HCT116 (cell line): ENCODE results near the gene SLC25A41.

ENCODE experiments used
- CTCF ChIP-seq, 3 experiments: fragments of 200-600 bp in 1 of 3; sonication (generic) in 1 of 3; IDR thresholded peaks in 2 of 3; conservative IDR thresholded peaks in 1 of 3; 2 replicates each; pipeline ENCODE4 v1.5.1; 2012 to 2017; ENCODE audit warnings: low read depth in 2 of 3, low read length in 2 of 3, antibody characterized with exemption in 1 of 3, borderline replicate concordance in 1 of 3, control low read depth in 1 of 3, mild to moderate bottlenecking in 1 of 3, mixed read lengths in 1 of 3, mixed run types in 1 of 3, moderate library complexity in 1 of 3; ENCODE audit not compliant: insufficient read depth in 1 of 3
- EZH2 ChIP-seq: fragments of 200-600 bp; sonication (generic); IDR thresholded peaks from 2 replicates; pipeline ENCODE4 v1.6.1; 2017; ENCODE audit warnings: antibody characterized with exemption, mixed run types
- YY1 ChIP-seq: IDR thresholded peaks from 2 replicates; pipeline ENCODE4 v1.6.1; 2011; ENCODE audit warnings: low read length, low read depth, moderate library complexity, mild to moderate bottlenecking; ENCODE audit not compliant: insufficient replicate concordance; ENCODE audit errors: extremely low read depth

DNA sequence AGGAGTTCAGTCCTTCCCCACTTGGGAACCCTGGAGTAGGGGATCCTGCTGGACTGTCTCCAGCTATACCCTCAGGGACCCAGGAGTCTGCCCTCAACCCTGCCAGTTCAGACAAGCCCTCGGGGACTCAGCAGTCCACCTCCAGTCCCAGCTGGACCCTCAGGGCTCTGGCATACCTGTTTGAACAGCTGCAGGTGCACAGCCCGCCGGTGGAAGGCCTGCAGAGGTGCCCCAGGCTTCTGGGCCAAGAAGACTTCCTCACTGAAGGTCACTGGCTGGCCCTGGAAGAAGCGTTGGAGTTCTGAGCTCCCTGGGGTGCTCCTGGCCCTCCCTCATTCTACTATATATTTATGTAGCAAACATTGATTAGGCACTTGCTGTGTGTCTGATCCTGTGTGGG is 39.1 kb upstream of the SLC25A41 start:
- TF ChIP-seq YY1, result no peak
- no peak for TF ChIP-seq CTCF (IDR thresholded peaks at IDR 0.05 in 2 of 3, conservative IDR thresholded peaks at IDR 0.05 in 1 of 3; ENCODE audit: borderline replicate concordance in 1 of 3, insufficient read depth in 1 of 3, low read depth in 2 of 3, low read length in 2 of 3)
- no peak for TF ChIP-seq EZH2
